Muscle of leg (tissue), 11 donors: ENCODE results near the gene HOXB5. TPM values are rescaled to one million over a fixed set of nuclear protein-coding genes. Genes with fewer than 3 reads are reported as not detected.

ENCODE experiments used
- DNase-seq: peaks from one replicate; pipeline ENCODE4 v3.0.0; 2013
- H3K27ac ChIP-seq: one replicate; pipeline ENCODE4 v1.5.1; 2013; ENCODE audit warnings: mild to moderate bottlenecking, low read length, control low read depth
- H3K27me3 ChIP-seq: one replicate; pipeline ENCODE4 v1.6.1; 2013; ENCODE audit warnings: low read length; ENCODE audit not compliant: control insufficient read depth, insufficient read depth
- H3K36me3 ChIP-seq: one replicate; pipeline ENCODE4 v1.6.1; 2013; ENCODE audit warnings: low read length; ENCODE audit not compliant: control insufficient read depth, insufficient read depth
- H3K4me1 ChIP-seq: one replicate; pipeline ENCODE4 v1.6.1; 2013; ENCODE audit warnings: low read length; ENCODE audit not compliant: control insufficient read depth, insufficient read depth
- H3K4me3 ChIP-seq: one replicate; pipeline ENCODE4 v1.5.1; 2013; ENCODE audit warnings: low read length, control low read depth
- H3K9me3 ChIP-seq: replicated peaks from 2 replicates; pipeline ENCODE4 v1.6.1; 2013; ENCODE audit warnings: low read depth, low read length; ENCODE audit not compliant: control insufficient read depth
- WGBS: methylation state at CpG from one replicate; pipeline ENCODE4 v1.1.5; 2013; ENCODE audit warnings: missing lambda C conversion rate; ENCODE audit not compliant: insufficient coverage; 5-methylcytosine and 5-hydroxymethylcytosine counted together
- polyA plus RNA-seq, 8 donors: library from polyadenylated mRNA; unstranded; fragments of 120-200 nt; gene quantifications; one replicate each; pipeline versions ENCODE4 v1.2.1 to v1.2.3, GENCODE V29; 2013; ENCODE audit warnings: inconsistent platforms in 1 of 8, low replicate concordance in 1 of 8; ENCODE audit not compliant: insufficient read length in 8 of 8, insufficient read depth in 1 of 8
- total RNA-seq: library from RNA; stranded (reverse); fragments of 120-200 nt; gene quantifications from one replicate; pipeline ENCODE4 v1.2.4, GENCODE V29; 2013

HOXB5 gene
- total and polyA plus RNA-seq, 9 donors: 0.13 to 2.7 (median 0.54) TPM

GRCh38 chr17:48600244-48601098 is 6.9 kb upstream of the HOXB5 start:
- H3K4me3 ChIP-seq: no peak overlapping the region
- 8% methylated on average over 8 of the region's 17 CpGs for WGBS
- DNase-seq: no peak
- H3K36me3 ChIP-seq: no peaks in the 10 kb centered on the region
- peaks cover 19% of the 10 kb centered on the region for H3K4me1 ChIP-seq
- peaks cover 3% of the 10 kb centered on the region for H3K9me3 ChIP-seq
- peaks cover 99% of the 10 kb centered on the region for H3K27me3 ChIP-seq
- no peak overlapping the region for H3K27ac ChIP-seq

GRCh38 chr17:48599354-48599753 is 5.8 kb upstream of the HOXB5 start:
- DNase-seq: no peak
- Histone ChIP-seq H3K4me1 (peaks cover 23% of the 10 kb centered on the region), H3K4me3 (no peak overlapping the region), H3K36me3 (no peaks in the 10 kb centered on the region), H3K9me3 (peaks cover 3% of the 10 kb centered on the region), H3K27ac (no peak overlapping the region), H3K27me3 (peaks cover 99% of the 10 kb centered on the region)
- no CpG with 5 or more reads among the region's 5 CpGs for WGBS

GRCh38 chr17:48598736-48599135 is 5.2 kb upstream of the HOXB5 start:
- H3K27ac ChIP-seq: peak overlapping the region; percentile 10
- no CpG with 5 or more reads among the region's 7 CpGs for WGBS
- H3K4me3 ChIP-seq: no peak overlapping the region

GRCh38 chr17:48597778-48598631 is 4.4 kb upstream of the HOXB5 start:
- Histone ChIP-seq H3K4me1 (peaks cover 31% of the 10 kb centered on the region), H3K27me3 (peaks cover 99% of the 10 kb centered on the region), H3K9me3 (peaks cover under 1% of the 10 kb centered on the region), H3K36me3 (no peaks in the 10 kb centered on the region), H3K27ac (peak overlapping the region; percentile 78), H3K4me3 (peak overlapping the region; percentile 40)
- WGBS: under 1% methylated on average over 42 of the region's 68 CpGs
- DNase-seq: no peak

More at GRCh38 chr17:48598736-48599135, 5.2 kb upstream of the HOXB5 start:
- H3K9me3 ChIP-seq: peaks cover 3% of the 10 kb centered on the region
- no peak for DNase-seq
- H3K27me3 ChIP-seq: peaks cover 99% of the 10 kb centered on the region
- H3K4me1 ChIP-seq: peaks cover 25% of the 10 kb centered on the region
- H3K36me3 ChIP-seq: no peaks in the 10 kb centered on the region

GRCh38 chr17:48597528-48597777 is 3.9 kb upstream of the HOXB5 start:
- H3K4me3 ChIP-seq: peak overlapping the region; percentile 40
- WGBS: 1% methylated on average over 12 of the region's 16 CpGs
- H3K4me1 ChIP-seq: peaks cover 34% of the 10 kb centered on the region
- DNase-seq: no peak
- H3K9me3 ChIP-seq: no peaks in the 10 kb centered on the region
- H3K36me3 ChIP-seq: no peaks in the 10 kb centered on the region
- peaks cover 99% of the 10 kb centered on the region for H3K27me3 ChIP-seq
- H3K27ac ChIP-seq: no peak overlapping the region

- peaks cover 99% of the 10 kb centered on the region for H3K27me3 ChIP-seq
- no peaks in the 10 kb centered on the region for H3K36me3 ChIP-seq
- peak overlapping the region; percentile 40 for H3K4me3 ChIP-seq
- no peak for DNase-seq
- no peak overlapping the region for H3K27ac ChIP-seq
- peaks cover 33% of the 10 kb centered on the region for H3K4me1 ChIP-seq
- no peaks in the 10 kb centered on the region for H3K9me3 ChIP-seq
- 12% methylated on average over 14 of the region's 26 CpGs for WGBS
These were observed 3.4 kb upstream of the HOXB5 start for GRCh38 chr17:48596735-48597527.

- no peaks in the 10 kb centered on the region for H3K36me3 ChIP-seq
- H3K9me3 ChIP-seq: no peaks in the 10 kb centered on the region
- H3K4me3 ChIP-seq: no peak overlapping the region
- DNase-seq: no peak
- peaks cover 28% of the 10 kb centered on the region for H3K4me1 ChIP-seq
- WGBS: 8% methylated on average over 52 of the region's 54 CpGs
- peak overlapping the region; percentile 31 for H3K27ac ChIP-seq
- peaks cover 99% of the 10 kb centered on the region for H3K27me3 ChIP-seq
These were observed 2.6 kb upstream of the HOXB5 start for GRCh38 chr17:48596000-48596734.

- no peak for DNase-seq
- Histone ChIP-seq H3K27ac (no peak overlapping the region), H3K4me1 (peaks cover 28% of the 10 kb centered on the region), H3K9me3 (no peaks in the 10 kb centered on the region), H3K36me3 (no peaks in the 10 kb centered on the region), H3K4me3 (no peak overlapping the region), H3K27me3 (peaks cover 99% of the 10 kb centered on the region)
- whole genome bisulfite sequencing: 36% methylated on average over 13 of the region's 25 CpGs
These were observed 1.9 kb upstream of the HOXB5 start for GRCh38 chr17:48595278-48595999.
